ENCODE results near the gene NCKAP5.
"Not testable (repeated sequence)": the region's sequence is repeated elsewhere in the genome, so short reads cannot be mapped to it uniquely, and the experiment has no call there.

Gene NCKAP5

DNA sequence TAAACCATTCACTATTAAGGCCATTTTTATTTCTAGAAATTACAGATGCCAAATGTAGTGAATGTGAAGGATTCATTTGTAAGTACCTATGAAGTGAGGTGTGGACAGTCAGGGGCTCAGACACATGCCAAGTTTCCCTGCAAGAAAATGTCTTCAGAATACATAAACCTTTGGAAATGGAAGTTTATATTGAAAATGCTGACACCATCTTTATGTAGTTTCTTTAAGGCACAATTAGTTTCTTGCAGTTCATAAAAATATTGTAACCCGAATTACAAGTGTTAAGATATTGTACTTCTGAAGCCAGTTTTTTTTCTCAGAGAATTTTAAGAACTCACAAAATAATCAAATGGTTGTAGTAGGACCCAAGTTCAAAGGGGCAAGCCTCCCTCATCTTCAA, 832.2 kb downstream of the NCKAP5 start:
- no peak for DNase-seq

DNA sequence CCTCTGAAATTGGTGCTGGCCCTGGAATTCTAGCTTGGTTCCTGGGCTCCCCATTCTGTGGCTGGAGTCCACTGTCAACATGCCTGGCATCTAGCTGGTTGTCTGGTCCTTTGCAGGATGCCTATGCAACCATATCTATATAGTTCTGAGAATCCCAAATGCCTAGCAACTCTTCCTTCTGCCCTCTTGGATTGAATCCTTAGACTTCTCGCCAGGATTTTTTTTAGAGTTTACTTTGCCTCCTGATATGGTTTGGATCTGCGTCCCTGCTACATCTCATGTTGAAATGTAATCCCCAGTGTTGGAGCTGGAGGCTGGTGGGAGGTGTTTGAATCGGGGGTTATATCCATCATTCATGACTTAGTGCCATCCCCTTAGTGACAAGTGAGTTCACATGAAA, 833.3 kb downstream of the NCKAP5 start:
- DNase-seq = no peak

DNA sequence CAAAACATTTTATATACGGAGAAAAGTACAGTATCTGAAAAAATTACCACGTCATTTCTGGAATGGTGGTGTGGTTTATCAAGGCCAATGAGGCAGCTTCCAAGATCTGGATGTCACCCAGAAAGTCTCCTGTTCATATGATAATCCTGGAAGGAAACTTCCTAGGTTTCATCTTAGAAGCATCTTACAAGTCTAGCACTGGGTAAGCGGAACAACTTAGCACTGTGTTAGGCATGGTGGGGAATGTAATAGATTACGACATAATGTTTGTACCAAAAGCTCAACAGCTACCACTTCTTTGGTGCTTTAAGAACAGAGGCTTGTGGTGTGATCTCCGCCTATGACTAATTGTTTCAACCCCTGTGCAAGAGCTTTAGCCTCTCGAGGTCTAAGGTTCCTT, 835.2 kb downstream of the NCKAP5 start:
- DNase-seq = no peak

DNA sequence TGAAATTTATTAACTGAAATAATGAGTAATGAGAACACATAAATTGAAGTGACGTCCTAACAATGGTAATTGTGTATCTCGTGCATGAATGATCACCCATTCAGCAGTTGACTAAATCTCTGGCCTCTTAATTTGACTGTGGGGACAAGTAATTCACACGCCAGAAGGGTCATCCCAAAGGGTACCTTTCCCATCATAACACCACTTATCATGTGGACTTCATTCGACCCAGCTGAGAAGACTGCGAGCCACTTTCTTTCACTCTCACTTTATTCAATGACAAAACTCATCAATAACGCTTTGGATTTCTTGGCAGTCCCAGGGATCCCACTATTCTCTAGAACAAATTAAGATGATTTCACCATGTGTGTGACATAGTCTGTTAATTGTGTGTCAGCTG, 835.6 kb downstream of the NCKAP5 start:
- DNase-seq = no peak

DNA sequence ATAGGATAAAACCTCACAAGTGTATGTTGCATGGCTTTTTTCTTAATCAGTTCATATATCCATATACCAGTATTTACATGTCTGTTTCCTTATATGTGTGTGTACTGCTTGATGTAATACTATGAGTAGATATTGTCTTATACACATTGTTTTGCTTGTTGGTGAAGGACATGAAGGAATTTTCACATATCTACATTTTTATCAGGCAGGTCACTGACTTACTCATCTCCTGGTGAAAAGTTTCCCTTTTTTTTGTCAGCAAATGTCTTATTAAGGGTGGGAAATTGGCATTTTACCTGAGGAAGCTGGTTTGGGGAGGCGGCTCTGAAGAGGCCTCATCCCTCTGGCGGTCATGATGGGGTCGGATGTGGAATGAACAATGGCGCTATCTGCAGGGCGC, 836.8 kb downstream of the NCKAP5 start:
- DNase-seq = no peak

DNA sequence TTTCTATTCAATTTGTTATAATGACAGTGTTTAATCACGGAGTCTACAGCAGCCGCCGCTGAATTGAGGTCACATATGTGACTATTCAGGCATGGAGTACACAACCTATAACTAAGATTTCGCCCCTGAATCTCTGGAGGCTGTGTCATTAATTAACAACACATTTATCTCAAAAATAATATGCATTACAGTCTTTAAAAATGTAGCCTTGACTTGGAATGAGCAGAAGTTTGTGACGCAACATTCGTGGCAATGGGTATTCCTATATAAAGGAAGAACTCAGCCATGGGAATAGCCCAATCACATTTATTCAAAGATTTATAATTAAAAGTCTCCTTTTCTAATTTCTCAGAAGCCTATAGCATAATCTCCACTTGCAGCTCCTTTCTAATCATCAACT, 837.7 kb downstream of the NCKAP5 start:
- no peak for DNase-seq

DNA sequence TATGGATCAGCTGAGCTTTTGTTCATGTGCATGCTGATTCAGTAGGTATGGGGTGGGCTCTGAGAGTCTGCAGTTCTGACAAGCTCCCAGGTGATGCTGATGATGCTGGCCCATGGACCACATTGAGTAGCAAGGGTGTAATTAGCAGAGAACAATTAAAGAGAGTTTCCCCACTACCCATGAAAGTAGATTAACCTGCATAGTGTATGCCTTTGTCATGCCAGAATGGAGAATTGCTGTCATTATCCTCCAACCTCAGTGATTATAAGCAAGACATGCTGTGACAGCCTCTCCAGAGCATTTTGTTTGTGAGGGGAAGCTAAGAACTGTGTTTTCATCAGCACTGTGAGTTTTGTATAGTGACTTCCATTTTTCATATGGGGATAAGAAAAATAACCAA, 838.7 kb downstream of the NCKAP5 start:
- no peak for DNase-seq

DNA sequence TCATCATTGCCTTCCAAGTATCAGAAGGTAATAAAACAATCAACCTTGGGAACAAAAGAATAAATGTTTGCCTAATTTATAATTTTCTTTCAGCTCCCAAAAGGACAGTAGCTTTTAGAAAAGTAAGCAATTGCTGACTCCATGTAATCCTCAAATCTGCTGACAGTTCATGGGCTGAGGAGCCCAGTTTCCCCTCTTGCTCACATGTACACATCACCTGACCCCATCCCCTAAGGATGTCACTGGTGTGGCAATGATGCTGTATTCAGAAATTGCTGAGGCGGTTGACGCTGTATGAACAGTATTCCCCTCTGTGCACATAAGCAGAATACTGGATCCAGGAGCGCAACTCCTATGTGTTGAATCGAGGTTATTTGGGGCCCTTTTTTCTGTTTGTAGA, 842.1 kb downstream of the NCKAP5 start:
- no peak for DNase-seq

DNA sequence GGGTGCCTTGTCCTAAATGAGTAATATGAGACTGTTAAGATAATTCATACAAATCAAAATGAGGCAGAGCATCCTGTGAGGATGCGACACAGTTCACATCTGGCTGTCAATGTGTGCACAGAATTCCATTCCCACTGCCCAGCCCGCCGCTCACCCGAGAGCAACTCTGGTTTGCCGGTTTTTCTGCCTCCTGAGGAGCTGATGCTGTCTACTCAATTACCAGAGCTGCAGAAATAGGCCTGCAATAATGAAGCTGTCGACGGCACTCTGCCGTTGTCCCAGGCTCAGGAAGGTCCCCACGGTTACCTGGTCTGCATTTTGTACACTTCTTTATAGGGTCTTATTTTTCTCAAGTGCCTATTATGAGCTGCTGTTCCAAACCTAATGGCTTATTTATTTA, 842.5 kb downstream of the NCKAP5 start:
- no peak for DNase-seq

DNA sequence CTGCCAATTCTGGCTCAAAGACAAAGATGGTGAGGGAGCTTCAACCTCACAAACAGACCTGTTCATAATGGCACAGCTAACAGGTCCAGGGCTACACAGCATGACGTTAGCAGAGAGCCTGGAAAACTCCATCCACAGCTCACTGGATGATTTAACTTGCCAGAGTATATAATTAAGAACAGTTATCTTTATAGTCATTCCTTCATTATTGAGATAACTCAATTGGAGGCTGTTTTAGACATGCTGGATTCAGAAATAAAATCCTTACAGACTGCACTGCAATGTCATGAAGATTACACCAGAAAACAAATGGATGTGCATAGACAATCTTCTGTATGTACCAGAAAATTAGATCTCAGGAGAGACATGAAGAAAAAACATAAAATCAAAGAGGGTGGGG, 843.1 kb downstream of the NCKAP5 start:
- no peak for DNase-seq

DNA sequence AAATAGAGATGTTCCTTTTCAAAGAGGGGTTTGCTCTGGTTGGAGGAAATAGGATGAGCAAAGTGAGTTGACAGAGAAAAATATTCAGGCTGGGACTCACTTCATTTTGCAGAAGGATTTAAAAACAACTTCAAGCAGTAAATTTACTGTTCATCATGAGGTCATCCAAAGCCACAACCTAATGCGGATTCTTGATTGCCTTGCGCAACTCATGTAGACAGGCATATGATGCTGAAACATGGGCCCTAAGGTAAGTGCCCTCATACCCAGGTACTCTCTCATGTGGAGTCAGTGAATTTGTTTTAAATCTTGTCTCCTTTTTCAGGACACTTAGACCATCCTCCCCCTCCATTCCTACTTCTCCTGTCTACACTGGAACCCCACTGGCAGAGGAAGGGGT, 846.3 kb downstream of the NCKAP5 start:
- DNase-seq = no peak

DNA sequence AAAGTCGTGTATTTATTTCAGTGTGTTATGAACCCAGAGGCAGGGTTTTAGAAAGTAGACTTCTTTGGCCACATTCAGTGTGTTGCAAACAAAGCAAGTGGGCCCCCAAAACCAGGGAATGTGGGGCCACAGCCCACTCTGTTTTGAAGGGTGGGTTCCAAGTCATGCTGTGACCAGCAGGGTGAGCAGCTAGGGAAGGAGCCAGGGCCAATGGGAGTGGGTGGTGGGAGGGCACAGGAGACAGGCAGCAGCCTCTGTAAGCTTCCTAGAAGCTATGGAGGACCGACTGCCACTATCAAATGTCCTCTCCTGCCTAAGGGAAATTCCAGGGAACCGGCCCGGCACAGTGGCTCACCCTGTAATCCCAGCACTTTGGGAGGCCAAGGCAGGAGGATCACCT, 847.9 kb downstream of the NCKAP5 start:
- no peak for DNase-seq

DNA sequence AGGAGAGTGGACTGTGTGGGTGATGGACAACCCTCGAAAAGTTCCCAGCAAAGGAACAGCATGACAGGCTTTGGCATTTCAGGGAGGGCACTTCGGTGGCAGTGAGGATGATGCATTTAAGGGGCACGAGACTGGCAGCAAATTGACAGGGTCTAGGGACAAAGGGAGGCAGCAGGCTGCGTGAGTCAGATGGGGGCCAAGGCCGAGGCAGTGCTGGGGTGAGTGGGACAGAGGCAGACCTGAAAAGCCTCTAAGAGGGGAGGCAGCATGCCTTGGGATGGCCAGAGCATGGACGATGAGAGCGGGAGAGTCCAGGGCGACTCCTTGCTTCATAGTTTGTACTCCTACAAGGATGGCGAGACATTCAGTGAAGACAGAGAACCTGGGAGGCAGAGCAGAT, 848.8 kb downstream of the NCKAP5 start:
- DNase-seq = no peak

DNA sequence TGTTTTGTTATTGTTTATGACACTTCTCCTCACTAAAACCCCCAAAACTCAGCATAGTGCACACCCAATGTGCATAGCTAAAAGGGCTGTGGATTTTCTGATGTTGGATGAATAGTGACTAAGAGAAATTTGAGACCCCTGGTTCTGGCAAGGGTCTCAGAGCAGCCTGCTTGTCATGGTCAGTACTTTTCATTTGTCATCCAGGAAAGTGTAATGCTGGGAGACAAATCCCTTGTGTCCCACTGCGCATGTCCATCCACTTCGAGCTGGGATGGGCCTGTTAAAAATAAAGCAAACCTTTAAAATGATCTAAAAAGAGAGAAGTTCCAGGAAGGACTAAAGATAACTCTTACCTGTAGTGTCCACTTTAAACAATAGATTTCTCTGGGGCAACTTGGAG, 851.3 kb downstream of the NCKAP5 start:
- DNase-seq = no peak

DNA sequence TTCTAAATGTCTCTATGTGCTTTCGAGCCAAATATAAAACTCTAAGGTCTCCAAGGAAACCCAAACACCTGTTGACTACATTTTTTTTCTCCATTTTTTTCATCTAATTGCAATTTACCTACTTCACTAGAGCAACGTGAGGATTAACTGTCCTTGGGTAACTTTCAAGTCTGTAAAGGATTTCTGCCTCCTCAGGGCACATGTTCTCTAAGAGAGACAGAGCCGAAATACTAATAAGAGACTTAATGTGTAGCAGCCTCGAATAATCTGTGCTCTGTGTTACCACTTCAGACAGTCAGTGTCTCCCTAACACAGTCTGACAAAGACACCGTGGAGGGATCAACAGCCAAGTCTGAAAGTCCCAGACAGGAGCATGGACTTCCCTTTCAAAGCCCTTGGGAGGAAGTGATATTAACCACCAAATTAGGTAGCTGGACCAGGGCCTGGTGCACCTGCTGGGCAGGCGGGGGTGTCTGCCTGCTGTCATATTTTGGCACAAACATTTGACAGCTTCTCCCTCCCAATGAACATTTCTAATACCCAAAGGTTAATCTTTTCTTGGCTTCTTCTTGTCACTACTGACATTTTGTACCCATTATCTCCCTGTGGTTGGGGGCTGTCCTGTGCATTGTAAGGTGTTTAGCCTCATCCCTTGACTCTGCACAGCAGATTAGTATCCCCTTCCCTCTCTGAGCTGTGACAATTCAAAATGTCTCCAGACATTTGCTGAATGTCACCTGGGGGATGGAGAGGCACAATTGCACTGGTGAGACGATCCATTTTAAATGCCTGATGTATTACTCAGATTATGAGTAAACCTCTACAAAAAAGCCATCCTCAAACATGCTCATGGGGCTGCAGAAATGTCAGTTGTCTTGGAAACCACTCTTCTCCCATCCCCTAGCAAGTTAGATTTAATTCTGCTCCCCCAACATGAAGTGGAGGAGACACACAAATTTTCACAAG, 852.6 kb downstream of the NCKAP5 start:
- no peak for DNase-seq

DNA sequence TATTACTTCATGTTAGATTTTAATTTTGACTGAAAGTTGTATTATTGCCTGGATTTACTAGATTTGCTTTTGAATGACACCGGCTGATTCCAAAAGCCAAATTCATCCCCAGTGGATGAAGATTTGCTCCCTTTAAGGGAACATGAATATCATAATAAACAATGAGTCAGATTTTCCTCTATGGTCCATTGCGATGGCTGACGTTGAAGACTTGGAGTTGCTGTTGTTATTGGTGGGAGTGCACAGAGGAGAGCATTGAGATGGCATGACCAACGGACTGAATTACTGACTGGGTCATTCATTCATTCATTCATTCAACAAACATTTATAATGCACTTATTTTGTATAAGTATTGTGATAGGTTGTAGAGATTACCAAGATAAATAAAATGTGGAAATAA, 864.9 kb downstream of the NCKAP5 start:
- DNase-seq = no peak

DNA sequence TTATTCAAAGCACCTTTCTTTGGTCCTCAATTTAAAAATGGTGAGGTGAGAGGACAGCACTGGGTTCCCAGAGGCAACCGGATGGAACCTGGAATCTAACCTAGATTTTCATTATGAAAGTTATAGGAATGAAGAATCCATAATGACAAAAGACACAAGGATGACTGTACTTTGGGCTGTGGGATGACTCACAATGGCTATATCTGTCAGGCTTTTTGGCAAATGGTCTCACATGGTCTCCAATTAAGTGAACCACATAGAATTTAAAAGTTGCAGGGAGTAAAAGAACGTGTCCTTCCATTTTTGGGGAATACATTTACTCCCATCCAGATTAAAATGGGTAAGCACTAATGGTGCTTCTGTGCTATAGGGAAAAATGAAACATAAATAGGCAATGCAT, 866.5 kb downstream of the NCKAP5 start:
- no peak for DNase-seq

DNA sequence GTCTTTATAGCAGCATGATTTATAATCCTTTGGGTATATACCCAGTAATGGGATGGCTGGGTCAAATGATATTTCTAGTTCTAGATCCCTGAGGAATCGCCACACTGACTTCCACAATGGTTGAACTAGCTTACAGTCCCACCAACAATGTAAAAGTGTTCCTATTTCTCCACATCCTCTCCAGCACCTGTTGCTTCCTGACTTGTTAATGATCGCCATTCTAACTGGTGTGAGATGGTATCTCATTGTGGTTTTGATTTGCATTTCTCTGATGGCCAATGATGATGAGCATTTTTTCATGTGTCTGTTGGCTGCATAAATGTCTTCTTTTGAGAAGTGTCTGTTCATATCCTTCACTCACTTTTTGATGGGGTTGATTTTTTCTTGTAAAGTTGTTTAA, 868.5 kb downstream of the NCKAP5 start:
- DNase-seq = not testable (repeated sequence)

DNA sequence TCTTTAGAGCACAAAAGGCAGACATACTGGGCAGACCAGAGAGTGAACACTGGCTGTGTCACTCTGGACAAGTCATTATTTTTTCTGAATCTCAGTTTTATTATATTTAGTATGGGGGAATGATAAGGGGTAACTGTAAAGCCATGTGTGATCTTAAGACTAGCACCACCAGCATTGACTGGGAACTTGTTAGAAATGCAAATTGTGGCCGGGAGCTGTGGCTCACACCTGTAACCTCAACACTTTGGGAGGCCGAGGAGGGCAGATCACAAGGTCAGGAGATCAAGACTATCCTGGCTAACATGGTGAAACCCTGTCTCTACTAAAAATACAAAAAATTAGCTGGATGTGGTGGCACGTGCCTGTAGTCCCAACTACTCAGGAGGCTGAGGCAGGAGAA, 869.9 kb downstream of the NCKAP5 start:
- not testable (repeated sequence) for DNase-seq

DNA sequence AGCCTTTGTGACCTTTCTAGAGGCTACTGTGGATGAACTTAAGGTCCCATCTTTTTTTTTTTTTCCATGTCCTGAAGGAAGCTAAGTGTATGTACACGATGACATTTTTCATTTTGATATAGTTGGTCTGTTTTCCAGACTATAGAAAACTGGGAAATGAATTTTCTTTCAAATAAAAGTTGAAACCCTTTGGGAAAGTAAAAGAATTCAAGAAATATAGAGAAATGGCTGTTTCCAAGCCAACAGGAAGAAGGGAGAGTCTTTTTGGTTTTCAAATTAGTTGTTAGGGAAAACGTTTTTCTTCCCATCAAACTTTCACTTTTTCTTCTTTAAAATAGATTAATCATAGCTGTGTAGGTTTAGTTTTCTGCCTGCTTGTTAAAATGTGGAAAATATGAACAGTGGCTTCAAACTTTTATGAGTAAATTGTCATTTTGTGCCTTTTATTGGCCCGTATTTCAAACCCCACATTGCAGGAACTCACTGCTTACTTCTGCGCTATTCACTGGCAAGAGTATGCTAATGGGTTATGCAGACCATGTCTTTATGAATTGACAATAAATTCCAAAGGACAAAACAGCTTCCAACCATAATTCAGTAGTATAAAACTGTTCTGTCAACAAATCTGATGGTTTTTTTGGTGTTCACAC, 870.6 kb downstream of the NCKAP5 start:
- DNase-seq = no peak

DNA sequence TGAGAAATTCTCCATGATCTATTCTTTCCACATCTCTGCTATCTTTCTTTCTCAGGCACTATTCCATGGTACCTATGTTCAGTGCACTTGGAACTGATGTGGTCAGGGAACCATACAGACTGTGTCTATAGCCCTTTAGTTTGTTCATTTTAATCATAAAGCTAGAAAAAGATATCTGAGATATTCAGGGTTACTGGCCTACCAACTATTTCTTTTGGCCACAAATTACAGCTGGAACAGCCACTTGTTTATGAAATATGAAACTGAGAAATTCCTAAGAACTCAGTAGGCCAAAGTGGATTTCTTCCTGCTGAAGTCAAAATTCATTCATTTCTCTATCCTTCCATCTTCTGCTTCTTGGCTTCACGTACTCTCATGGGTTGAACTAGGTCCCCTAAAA, 875.4 kb downstream of the NCKAP5 start:
- DNase-seq = no peak

DNA sequence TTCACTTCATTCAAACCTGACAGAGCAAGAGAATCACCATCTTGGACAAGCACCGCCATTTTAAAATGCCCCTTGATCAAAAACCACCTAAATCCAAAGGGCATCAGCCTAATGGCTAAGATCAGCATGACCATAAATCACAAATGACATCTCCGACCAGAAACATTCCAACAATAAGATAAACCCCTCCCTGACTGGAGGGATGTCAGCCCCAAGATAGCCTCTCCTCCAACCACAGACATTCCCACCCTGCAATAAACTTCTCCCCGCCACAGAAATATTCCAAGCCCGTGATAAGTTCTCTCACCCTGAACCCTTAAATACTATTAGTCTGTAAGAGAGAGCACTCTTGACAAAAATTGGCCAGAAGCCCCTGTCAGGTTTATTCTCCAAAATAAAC, 876.7 kb downstream of the NCKAP5 start:
- no peak for DNase-seq

DNA sequence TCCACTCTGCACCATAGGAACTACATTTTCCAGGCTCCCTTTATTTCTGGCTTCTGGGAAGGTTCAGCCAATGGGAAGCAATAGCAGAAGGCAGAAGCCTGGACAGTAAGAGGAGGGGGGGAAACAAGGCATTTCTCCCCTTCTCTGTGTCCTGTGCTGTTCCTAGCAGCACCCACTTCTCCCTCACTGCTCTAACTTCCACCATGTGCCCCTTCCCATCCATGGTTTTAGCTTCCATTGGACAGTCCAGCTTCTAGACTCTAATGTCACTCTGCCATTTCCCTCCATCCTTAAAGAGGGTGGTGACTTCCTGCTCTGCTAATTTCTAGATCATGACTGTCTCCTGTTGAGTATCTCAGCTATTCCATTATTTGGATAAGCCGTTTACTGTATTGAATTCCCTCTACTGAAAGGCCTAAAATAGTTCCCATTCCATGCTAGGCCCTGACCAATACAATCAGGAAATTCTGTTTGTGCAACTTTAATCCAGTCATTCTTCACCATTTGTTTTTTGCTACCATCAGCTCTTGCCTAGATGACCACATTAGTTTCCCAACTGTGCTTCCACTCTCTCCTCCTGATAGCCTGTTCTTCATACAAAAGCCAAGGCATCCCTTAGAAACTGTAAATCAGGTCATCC, 877.5 kb downstream of the NCKAP5 start:
- DNase-seq = no peak

DNA sequence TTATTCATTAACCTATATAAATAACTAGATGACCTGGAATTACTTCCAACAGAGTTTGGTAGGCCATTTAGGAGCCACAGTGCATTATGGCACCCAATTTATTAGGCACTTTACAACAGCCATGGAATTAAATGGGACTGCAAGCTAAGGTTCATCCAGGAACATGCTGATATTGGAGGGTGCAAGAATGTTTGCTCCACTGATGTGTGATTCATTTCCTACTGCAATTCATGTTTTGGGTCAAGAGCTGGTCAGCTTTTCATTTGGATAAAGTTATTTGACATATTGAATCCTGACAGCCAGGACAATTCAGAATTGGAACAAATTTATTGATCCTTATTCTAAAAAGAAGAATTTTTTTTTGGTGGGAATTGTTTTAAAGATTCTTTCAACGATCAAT, 886.5 kb downstream of the NCKAP5 start:
- no peak for DNase-seq

All from T-helper 2 cell (primary cell).